ENCODE measurements around the gene ELOVL5.
"Not testable (repeated sequence)": the region's sequence is repeated elsewhere in the genome, so short reads cannot be mapped to it uniquely, and the experiment has no call there.

The ELOVL5 gene

GRCh38 chr6:53359095-53359842 lies 10.5 kb upstream of the ELOVL5 start:
- peak; percentile 96 for DNase-seq

GRCh38 chr6:53358440-53359094 lies 9.8 kb upstream of the ELOVL5 start:
- DNase-seq, result peak; percentile 15

- DNase-seq, result no peak
These were observed 9.0 kb upstream of the ELOVL5 start for GRCh38 chr6:53357576-53358360.

GRCh38 chr6:53353624-53354023 lies 4.9 kb upstream of the ELOVL5 start:
- peak; percentile 54 for DNase-seq

GRCh38 chr6:53352360-53352759 lies 3.6 kb upstream of the ELOVL5 start:
- no peak for DNase-seq

- no peak for DNase-seq
These were observed 501 bp upstream of the ELOVL5 start for GRCh38 chr6:53349209-53349693.

GRCh38 chr6:53347921-53348370 lies 804 bp downstream of the ELOVL5 start:
- DNase-seq, result peak; percentile 48

- DNase-seq, result peak; percentile 27
These were observed 1.4 kb downstream of the ELOVL5 start for GRCh38 chr6:53347250-53347920.

- not testable (repeated sequence) for DNase-seq
These were observed 2.7 kb downstream of the ELOVL5 start for GRCh38 chr6:53346049-53346448.

- DNase-seq, result no peak
These were observed 3.8 kb downstream of the ELOVL5 start for GRCh38 chr6:53344969-53345368.

- DNase-seq, result no peak
These were observed 5.7 kb downstream of the ELOVL5 start for GRCh38 chr6:53343092-53343491.

GRCh38 chr6:53342217-53342616 lies 6.5 kb downstream of the ELOVL5 start:
- no peak for DNase-seq

GRCh38 chr6:53340536-53340935 lies 8.2 kb downstream of the ELOVL5 start:
- peak; percentile 14 for DNase-seq

- no peak for DNase-seq
These were observed 9.3 kb downstream of the ELOVL5 start for GRCh38 chr6:53339424-53339823.

GRCh38 chr6:53338304-53338703 lies 10.4 kb downstream of the ELOVL5 start:
- DNase-seq, result no peak

- no peak for DNase-seq
These were observed 12.7 kb downstream of the ELOVL5 start for GRCh38 chr6:53336070-53336469.

GRCh38 chr6:53335224-53335994 lies 13.3 kb downstream of the ELOVL5 start:
- peak; percentile 87 for DNase-seq

GRCh38 chr6:53333439-53334408 lies 15.0 kb downstream of the ELOVL5 start:
- peak; percentile 14 for DNase-seq

- DNase-seq, result no peak
These were observed 17.1 kb downstream of the ELOVL5 start for GRCh38 chr6:53331678-53332077.

GRCh38 chr6:53330137-53330536 lies 18.6 kb downstream of the ELOVL5 start:
- no peak for DNase-seq

- DNase-seq, result no peak
These were observed 20.4 kb downstream of the ELOVL5 start for GRCh38 chr6:53328375-53328774.
